Activated naive CD8-positive, alpha-beta T cell treated with anti-CD3 and anti-CD28 coated beads, Interleukin-2, amount 50 U/mL, for 24 hours (primary cell): Measurements from ENCODE around the gene SCYL2.
"Not testable (repeated sequence)": the region's sequence is repeated elsewhere in the genome, so short reads cannot be mapped to it uniquely, and the experiment has no call there.

Experiments used
- ATAC-seq: fragments of 150-1000 bp; cut with Tn5 transposase; one replicate; pipeline ENCODE4 v1.10.0; 2021
- DNase-seq: peaks from one replicate; pipeline ENCODE4 v3.0.0; 2021
- H3K27ac Mint-ChIP-seq: one replicate; pipeline ENCODE4 v1.8.0; 2021; ENCODE audit warnings: mild to moderate bottlenecking, mixed read lengths
- H3K27me3 Mint-ChIP-seq: one replicate; pipeline ENCODE4 v1.8.0; 2021; ENCODE audit warnings: mixed read lengths
- H3K36me3 Mint-ChIP-seq: one replicate; pipeline ENCODE4 v1.8.0; 2021; ENCODE audit warnings: low read depth, mixed read lengths
- H3K4me1 Mint-ChIP-seq: one replicate; pipeline ENCODE4 v1.8.0; 2021; ENCODE audit warnings: mixed read lengths
- H3K4me3 Mint-ChIP-seq: one replicate; pipeline ENCODE4 v1.8.0; 2021; ENCODE audit warnings: mild to moderate bottlenecking, moderate library complexity, mixed read lengths
- H3K9me3 Mint-ChIP-seq: one replicate; pipeline ENCODE4 v1.8.0; 2021; ENCODE audit warnings: mixed read lengths

The SCYL2 gene

DNA sequence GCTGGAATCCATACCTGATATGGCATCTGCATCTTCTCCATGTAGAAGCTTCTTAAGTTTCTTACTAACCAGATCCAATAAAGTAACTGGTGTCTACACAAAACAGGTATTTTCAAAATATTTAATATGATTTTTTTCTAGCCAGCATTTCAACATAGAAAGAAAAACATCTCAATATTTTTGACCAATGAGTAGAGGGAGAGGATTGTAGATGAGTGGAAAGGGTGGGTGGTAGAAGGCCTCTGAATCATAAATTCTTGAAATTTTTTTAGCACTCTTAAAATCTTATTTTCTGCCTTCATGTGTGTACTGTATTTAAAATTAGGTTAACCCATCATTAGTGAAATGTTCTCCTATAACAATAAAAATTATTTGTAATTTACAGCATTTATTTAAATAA is 18.1 kb upstream of the SCYL2 start:
- ATAC-seq = no peak
- H3K36me3 Mint-ChIP-seq = no peaks in the 10 kb centered on the region

DNA sequence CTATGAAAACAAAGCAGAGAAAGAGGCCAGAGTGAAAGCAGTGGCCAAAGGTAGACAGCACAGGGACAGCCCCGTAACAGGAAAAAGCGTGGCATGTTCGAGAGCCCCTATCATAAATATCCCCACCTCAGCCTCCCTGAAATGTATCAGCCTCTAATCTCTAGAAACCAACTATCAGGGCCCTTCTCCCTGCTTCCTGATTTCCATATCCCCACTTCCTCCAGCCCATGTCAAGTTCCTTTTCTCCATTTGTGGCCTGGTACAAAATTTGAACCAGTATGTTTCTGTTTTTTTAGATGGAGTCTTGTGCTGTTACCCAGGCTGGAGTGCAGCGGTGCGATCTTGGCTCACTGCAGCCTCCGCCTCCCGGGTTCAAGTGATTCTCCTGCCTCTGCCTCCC is 17.0 kb upstream of the SCYL2 start:
- Mint-ChIP-seq H3K36me3 (no peaks in the 10 kb centered on the region), H3K4me3 (no peak overlapping the region), H3K27ac (no peak overlapping the region), H3K9me3 (no peaks in the 10 kb centered on the region), H3K27me3 (no peaks in the 10 kb centered on the region), H3K4me1 (no peaks in the 10 kb centered on the region)
- ATAC-seq = no peak
- no peak for DNase-seq

More for the DNA sequence above, 18.1 kb upstream of the SCYL2 start:
- no peak overlapping the region for H3K27ac Mint-ChIP-seq
- no peak for DNase-seq
- H3K4me1 Mint-ChIP-seq = no peaks in the 10 kb centered on the region
- no peaks in the 10 kb centered on the region for H3K9me3 Mint-ChIP-seq
- no peak overlapping the region for H3K4me3 Mint-ChIP-seq
- no peaks in the 10 kb centered on the region for H3K27me3 Mint-ChIP-seq

DNA sequence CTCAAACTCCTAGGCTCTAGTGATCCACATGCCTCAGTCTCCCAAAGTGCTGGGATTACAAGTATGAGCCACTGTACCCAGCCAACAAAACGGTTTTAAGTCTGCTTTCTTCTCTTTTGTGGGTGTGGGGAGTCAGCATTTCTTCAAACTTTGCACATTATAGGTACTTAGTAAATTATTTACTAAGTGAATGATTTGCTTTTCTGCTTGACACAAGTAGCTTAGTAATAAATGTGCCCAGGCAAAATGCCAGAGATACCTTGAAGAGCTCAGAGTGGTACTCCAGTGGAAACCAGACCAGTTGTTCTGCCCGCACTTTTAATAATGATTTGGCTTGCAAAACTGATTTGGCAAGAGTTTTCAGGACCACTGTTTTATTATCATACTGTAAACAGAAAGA is 15.1 kb upstream of the SCYL2 start:
- no peaks in the 10 kb centered on the region for H3K36me3 Mint-ChIP-seq
- DNase-seq = no peak
- no peak for ATAC-seq

DNA sequence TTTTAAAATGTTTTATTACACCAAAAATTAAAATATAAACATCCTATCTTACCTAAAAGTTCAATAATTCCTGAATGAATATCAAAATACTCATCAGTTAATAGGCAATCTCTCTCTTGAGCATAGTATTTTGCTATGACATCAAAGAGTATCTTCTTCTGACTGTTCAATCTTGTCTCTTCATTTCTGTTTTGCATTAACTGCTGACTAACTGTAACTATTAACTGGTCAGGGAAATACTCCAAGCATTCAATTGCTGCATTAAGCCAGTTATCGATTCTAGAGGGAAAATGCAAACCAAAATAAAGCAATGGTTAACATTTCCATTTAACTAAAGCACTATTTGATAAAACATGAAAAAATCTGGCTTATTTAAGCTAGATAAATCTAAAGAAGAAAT is 13.5 kb upstream of the SCYL2 start:
- DNase-seq (no peak), ATAC-seq (no peak)
- Mint-ChIP-seq H3K27ac (no peak overlapping the region), H3K9me3 (no peaks in the 10 kb centered on the region), H3K4me3 (no peak overlapping the region), H3K36me3 (no peaks in the 10 kb centered on the region), H3K4me1 (no peaks in the 10 kb centered on the region), H3K27me3 (no peaks in the 10 kb centered on the region)

More for the DNA sequence above, 15.1 kb upstream of the SCYL2 start:
- Mint-ChIP-seq H3K4me3 (no peak overlapping the region), H3K4me1 (no peaks in the 10 kb centered on the region), H3K27me3 (no peaks in the 10 kb centered on the region), H3K9me3 (no peaks in the 10 kb centered on the region), H3K27ac (no peak overlapping the region)

DNA sequence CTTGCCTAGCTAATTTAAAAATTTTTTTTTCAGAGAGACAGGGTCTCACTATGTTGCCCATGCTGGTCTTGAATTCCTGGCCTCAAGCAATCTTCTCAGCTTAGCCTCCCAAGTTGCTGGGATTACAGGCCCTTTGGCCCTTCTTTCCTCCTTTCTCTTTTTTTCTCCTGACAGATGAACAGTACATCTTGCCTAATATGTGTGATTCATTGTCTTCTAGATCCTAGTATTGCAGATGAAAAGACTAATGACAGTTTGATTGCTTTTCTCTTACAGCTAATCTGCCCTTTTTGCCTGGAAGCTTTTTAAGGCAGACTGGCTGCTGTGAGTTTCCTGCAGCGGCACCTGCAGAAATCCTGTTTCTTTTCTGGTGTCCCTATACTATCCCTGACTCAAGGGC is 12.1 kb upstream of the SCYL2 start:
- no peaks in the 10 kb centered on the region for H3K27me3 Mint-ChIP-seq
- H3K27ac Mint-ChIP-seq = no peak overlapping the region
- no peaks in the 10 kb centered on the region for H3K9me3 Mint-ChIP-seq
- no peaks in the 10 kb centered on the region for H3K4me1 Mint-ChIP-seq
- DNase-seq (no peak), ATAC-seq (no peak)
- H3K4me3 Mint-ChIP-seq = no peak overlapping the region
- H3K36me3 Mint-ChIP-seq = no peaks in the 10 kb centered on the region

DNA sequence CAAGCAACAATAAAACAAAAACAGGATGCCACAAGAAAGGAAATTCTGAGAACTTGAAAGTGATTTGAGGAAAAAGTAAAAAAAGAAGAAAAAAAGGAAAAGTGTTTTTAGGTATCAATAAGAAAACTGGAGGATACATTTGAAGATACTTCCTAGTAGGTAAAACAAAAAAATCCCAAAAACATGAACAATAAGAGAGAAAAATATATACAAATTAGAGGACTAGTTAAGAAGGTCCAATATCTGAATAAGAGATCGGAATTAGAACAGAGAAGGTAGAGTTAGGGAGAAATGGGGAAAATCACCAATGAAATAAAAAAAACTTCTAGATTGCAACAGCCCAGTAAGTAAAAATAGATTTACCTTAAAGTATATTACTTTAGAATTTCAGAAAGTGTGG is 8.8 kb upstream of the SCYL2 start:
- H3K4me1 Mint-ChIP-seq = no peaks in the 10 kb centered on the region
- no peak for ATAC-seq
- DNase-seq = no peak
- H3K27me3 Mint-ChIP-seq = no peaks in the 10 kb centered on the region
- H3K36me3 Mint-ChIP-seq = no peaks in the 10 kb centered on the region
- H3K4me3 Mint-ChIP-seq = no peak overlapping the region
- no peak overlapping the region for H3K27ac Mint-ChIP-seq
- no peaks in the 10 kb centered on the region for H3K9me3 Mint-ChIP-seq

DNA sequence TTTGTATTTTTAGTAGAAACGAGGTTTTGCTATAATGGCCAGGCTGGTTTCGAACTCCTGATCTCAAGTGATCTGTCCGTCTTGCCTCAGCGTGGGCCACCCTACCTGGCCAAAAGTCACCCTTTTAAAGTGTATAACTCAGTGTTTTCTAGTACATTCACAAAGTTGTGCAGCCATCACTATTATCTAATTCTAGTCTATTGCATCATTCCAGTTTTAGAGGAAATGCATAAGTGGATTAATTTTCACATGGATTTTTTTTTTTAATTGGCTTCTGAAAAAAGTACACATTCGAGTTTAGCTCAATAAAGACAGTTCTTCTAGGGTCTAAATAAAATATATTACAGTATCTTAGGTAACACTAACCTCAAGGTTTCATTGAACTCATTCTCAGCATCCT is 3.8 kb upstream of the SCYL2 start:
- Mint-ChIP-seq H3K4me3 (no peak overlapping the region), H3K27me3 (no peaks in the 10 kb centered on the region), H3K27ac (no peak overlapping the region), H3K9me3 (no peaks in the 10 kb centered on the region), H3K36me3 (no peaks in the 10 kb centered on the region), H3K4me1 (peaks cover 4% of the 10 kb centered on the region)
- ATAC-seq (no peak), DNase-seq (no peak)

DNA sequence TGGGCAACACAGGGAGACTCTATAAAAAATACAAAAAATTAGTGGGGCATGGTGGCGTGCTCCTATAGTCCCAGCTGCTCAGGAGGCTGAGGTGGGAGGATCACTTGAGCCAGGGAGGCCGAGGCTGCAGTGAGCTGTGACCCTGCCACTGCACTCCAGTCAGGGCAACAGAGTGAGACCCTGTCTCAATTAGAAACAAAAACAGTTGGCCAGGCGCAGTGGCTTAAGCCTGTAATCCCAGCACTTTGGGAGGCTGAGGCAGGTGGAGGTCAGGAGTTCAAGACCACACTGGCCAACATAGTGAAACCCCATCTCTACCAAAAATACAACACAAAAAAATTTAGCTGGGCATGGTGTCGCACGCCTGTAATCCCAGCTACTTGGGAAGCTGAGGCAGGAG is 1.9 kb upstream of the SCYL2 start:
- not testable (repeated sequence) for ATAC-seq, H3K27ac Mint-ChIP-seq

DNA sequence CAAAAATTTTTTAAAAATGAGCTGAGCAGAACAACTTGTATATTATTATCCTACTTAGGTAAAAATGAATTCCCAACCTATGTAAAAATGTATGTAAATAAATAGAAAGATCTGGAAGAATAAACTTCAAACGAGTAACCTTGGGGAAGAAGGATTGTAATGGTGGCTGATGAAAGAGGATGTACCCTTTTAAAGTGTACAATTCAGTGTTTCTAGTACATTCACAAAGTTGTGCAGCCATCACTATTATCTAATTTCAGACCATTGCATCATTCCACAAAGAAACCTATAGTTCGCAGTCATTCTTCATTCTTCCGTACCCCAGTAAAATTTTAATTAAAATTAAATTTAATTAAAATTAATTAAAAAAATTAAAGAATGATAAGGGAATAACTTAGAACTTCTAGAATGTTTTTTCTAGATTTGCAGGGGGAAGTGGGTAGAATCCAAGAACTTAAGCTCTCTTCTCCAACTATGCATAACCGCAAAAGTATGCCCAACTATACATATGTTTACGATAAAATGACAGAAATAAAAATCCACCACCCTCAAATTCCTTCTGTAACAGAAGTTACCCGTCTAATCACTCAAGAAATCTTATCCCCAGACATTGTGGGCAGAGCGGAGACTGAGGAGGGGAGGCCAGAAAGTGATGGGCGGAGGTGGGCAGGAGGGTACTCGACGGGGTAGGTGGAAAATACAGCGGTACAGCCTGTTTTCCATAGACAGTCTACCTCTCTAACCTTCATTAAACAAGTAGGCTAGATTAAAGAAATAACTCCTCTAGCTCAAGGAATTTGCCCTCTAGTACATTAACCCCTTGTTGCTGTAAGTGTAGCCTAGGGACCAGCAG is 1.0 kb upstream of the SCYL2 start:
- DNase-seq (peak; percentile 7), ATAC-seq (peak; percentile 3)
- H3K27ac Mint-ChIP-seq = peak overlapping the region; percentile 96
- peaks cover 22% of the 10 kb centered on the region for H3K4me1 Mint-ChIP-seq
- peak overlapping the region; percentile 97 for H3K4me3 Mint-ChIP-seq
- no peaks in the 10 kb centered on the region for H3K9me3 Mint-ChIP-seq
- no peaks in the 10 kb centered on the region for H3K36me3 Mint-ChIP-seq
- H3K27me3 Mint-ChIP-seq = no peaks in the 10 kb centered on the region

More for the DNA sequence above, 1.9 kb upstream of the SCYL2 start:
- not testable (repeated sequence) for DNase-seq, H3K27me3 Mint-ChIP-seq, H3K36me3 Mint-ChIP-seq, H3K4me3 Mint-ChIP-seq, H3K9me3 Mint-ChIP-seq
- peaks cover 19% of the 10 kb centered on the region for H3K4me1 Mint-ChIP-seq

DNA sequence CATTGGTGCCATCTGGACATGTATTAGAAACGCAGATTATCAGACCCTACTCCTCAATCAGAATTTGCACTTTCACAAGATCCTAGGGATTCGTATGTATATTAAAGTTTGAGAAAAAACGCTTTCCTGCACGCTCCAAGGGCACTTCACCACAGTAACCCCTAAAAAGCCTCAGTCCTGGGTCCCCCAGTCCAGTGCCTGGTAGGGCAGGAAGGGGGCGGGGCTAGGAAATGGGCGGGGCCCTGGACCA is 467 bp upstream of the SCYL2 start:
- H3K27me3 Mint-ChIP-seq = no peaks in the 10 kb centered on the region
- H3K4me3 Mint-ChIP-seq = peak overlapping the region; percentile 97
- peak; percentile 91 for ATAC-seq
- no peaks in the 10 kb centered on the region for H3K9me3 Mint-ChIP-seq
- peaks cover 26% of the 10 kb centered on the region for H3K4me1 Mint-ChIP-seq
- peak overlapping the region; percentile 96 for H3K27ac Mint-ChIP-seq
- no peaks in the 10 kb centered on the region for H3K36me3 Mint-ChIP-seq
- DNase-seq = peak; percentile 96

DNA sequence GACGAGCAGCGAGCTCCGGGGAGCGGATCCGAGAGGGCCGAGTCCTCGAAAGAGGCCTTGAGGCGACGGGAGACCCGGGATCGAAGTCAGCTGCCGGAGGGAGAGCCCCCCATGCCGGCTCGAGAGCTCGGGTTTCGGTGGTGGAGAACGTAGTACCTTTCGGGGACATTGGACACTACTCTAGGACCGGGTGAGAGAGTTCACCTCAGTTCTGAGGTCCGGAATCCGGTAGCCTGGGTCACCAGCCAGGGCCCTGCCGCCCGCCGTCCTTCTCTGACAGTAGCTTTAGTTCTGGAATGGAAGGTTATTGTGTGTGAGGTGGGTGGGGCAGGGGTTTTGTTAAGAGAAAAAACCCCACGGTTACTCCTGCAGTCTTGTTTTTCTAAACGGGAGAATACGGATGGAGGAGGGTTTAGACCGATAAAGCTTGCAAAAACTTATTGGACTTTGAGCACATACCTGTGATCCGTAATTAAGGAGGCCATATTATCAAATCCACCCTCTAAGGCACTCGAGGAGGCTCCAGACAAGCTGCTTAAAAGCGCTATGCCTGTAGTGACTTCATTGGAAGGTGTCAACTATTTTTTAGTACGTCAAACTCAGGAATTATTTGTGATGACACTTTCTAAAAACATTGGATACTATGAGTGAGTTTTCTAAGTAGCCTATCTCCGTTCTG is 765 bp downstream of the SCYL2 start:
- Mint-ChIP-seq H3K4me1 (peaks cover 37% of the 10 kb centered on the region), H3K27ac (peak overlapping the region; percentile 31), H3K27me3 (no peaks in the 10 kb centered on the region), H3K9me3 (no peaks in the 10 kb centered on the region), H3K4me3 (peak overlapping the region; percentile 97), H3K36me3 (no peaks in the 10 kb centered on the region)
- peak; percentile 30 for DNase-seq
- no peak for ATAC-seq

DNA sequence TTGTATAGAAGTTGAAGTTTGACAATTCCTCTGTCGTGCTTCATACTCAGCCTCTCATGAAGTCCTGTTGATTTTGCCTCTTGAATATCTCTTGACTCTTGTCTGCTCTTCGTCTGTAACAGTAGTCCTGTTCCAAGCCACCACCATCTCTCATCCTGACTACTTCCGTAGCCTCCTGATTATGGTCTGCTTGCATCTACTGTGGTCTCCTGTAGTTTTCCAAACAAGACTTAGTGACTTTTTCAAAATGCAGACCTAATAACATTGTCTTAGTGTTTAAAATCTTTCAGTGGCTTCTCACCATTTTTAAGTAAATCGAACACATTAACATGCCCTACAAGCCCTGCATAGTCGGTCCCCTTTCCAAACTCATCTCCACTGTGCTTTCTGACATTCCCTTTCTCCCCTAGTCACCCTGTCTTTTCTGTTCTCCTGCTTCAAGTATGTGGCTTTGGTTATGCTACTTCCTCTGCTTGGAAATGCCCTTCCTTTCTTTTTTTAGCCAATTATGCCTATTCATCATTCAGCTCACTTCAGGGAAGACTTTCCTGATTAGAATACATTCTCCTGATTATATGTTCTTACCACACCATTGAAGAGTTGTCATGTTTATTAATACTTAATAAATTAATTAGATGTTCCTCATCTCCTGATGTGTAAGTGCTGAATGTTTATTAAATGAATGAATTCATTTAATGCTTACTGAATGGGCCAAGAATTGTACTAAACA is 2.0 kb downstream of the SCYL2 start:
- H3K27me3 Mint-ChIP-seq = no peaks in the 10 kb centered on the region
- DNase-seq = no peak
- peak overlapping the region; percentile 97 for H3K4me3 Mint-ChIP-seq
- no peak for ATAC-seq
- no peak overlapping the region for H3K27ac Mint-ChIP-seq
- no peaks in the 10 kb centered on the region for H3K36me3 Mint-ChIP-seq
- peaks cover 47% of the 10 kb centered on the region for H3K4me1 Mint-ChIP-seq
- H3K9me3 Mint-ChIP-seq = no peaks in the 10 kb centered on the region

DNA sequence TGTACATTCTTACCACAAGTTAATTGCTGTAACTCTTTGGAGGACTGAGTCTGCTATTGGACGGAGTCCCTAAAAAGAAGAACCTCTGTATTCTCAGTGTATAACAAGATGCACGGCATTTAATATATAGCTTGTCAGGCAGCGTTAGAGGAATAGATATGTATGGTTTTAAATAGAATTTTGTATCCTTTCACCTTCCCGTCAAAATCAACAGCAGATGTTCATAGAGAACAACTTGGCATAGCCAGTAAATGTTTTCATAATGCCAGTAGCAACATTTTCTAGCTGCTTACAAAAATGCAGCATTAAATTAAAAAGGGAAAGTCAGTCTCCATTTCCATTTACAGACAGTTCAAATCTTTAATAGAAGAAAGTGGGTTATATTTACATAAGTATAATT is 6.8 kb downstream of the SCYL2 start:
- no peak overlapping the region for H3K27ac Mint-ChIP-seq
- peaks cover 10% of the 10 kb centered on the region for H3K36me3 Mint-ChIP-seq
- no peak for DNase-seq

DNA sequence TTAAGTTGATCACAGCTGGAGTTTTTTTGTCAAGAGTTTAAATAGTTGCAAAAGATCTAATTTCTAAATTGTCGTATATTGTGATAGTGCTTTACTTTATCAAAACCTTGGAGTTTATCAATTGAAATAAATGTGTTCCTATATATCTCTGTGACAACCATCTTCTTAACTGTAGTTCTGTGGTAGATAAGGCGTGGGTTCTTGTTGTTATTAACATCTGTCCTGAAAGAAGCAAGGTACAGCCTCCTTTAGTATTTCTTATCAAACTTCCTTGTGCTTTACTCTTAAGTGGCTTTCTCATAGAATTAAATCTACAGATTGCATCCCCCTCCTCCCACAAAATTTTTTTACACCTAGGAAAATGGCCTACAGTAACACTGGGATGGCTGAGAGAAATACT is 7.3 kb downstream of the SCYL2 start:
- Mint-ChIP-seq H3K4me3 (no peak overlapping the region), H3K27me3 (no peaks in the 10 kb centered on the region), H3K27ac (no peak overlapping the region), H3K36me3 (peaks cover 10% of the 10 kb centered on the region), H3K9me3 (no peaks in the 10 kb centered on the region), H3K4me1 (peaks cover 47% of the 10 kb centered on the region)
- no peak for ATAC-seq
- no peak for DNase-seq

More for the DNA sequence above, 6.8 kb downstream of the SCYL2 start:
- no peak for ATAC-seq
- Mint-ChIP-seq H3K27me3 (no peaks in the 10 kb centered on the region), H3K4me1 (peaks cover 52% of the 10 kb centered on the region), H3K4me3 (no peak overlapping the region), H3K9me3 (no peaks in the 10 kb centered on the region)

DNA sequence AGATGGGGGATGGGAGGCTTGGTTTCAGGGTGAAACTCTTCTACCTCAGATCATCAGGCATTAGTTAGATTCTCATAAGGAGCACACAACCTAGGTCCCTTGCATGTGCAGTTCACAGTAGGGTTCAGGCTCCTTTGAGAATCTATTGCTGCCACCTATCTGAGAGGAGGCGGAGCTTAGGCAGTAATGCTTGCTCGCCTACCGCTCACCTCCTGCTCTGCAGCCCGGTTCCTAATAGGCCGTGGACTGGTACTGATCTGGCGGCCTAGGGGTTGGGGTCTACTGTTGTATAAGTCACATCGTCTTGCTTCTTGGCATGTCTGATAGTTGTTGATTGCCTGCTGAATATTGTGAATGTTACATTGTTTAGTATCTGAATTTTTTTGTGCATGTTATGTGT is 12.2 kb downstream of the SCYL2 start:
- Mint-ChIP-seq H3K27ac (no peak overlapping the region), H3K4me1 (peaks cover 18% of the 10 kb centered on the region), H3K27me3 (no peaks in the 10 kb centered on the region), H3K4me3 (no peak overlapping the region), H3K9me3 (no peaks in the 10 kb centered on the region), H3K36me3 (peaks cover 17% of the 10 kb centered on the region)
- DNase-seq = no peak
- ATAC-seq = no peak
